ENCODE data around the gene PRDM16. TPM values are rescaled to one million over a fixed set of nuclear protein-coding genes. Genes with fewer than 3 reads are reported as not detected.

The PRDM16 gene
- total and polyA plus RNA-seq, 3 donors from 2014 or later: 2.1 to 5.6 (median 4.7) TPM

- intact Hi-C loops (cut with DNase I; ENCODE audit: low total_unique reads): no loop called here
- no peak for TF ChIP-seq POLR2A (IDR thresholded peaks at IDR 0.05)
- no peak for TF ChIP-seq CTCF (IDR thresholded peaks at IDR 0.05)
- WGBS, 2 donors: 74 to 75% methylated on average over 13 to 14 of the region's 14 CpGs
- Histone ChIP-seq H3K36me3 (ENCODE audit: low read depth, missing control alignments) (no peaks in the 10 kb centered on the region), H3K27ac (no peak overlapping the region), H3K9me3 (no peaks in the 10 kb centered on the region), H3K4me3 (no peak overlapping the region), H3K27me3 (no peaks in the 10 kb centered on the region), H3K4me1 (peaks cover 5% of the 10 kb centered on the region)
- no peak for DNase-seq
Measured at GRCh38 chr1:3146458-3146857, 77.5 kb downstream of the PRDM16 start.

DNA sequence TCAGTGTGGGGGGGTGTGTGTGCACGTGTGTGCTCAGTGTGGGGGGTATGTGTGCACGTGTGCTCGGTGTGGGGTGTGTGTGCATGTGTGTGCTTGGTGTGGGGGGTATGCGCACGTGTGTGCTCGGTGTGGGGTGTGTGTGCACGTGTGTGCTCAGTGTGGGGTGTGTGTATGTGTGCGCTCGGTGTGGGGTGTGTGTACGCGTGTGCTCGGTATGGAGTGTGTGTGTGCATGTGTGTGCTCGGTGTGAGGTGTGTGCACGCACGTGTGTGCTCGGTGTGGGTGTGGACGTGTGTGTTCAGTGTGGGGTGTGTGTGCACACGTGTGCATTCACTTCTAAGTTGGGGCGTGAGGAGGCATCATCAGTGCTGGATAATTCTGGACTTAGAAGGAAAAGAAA lies 77.9 kb downstream of the PRDM16 start:
- TF ChIP-seq CTCF (IDR thresholded peaks at IDR 0.05): no peak
- intact Hi-C loops (cut with DNase I; ENCODE audit: low total_unique reads): no loop called here
- Histone ChIP-seq H3K27ac (no peak overlapping the region), H3K9me3 (no peaks in the 10 kb centered on the region), H3K27me3 (no peaks in the 10 kb centered on the region), H3K4me3 (no peak overlapping the region), H3K36me3 (ENCODE audit: low read depth, missing control alignments) (no peaks in the 10 kb centered on the region), H3K4me1 (peaks cover 5% of the 10 kb centered on the region)
- 75 to 84% methylated on average over 18 to 19 of the region's 19 CpGs for WGBS, 2 donors
- no peak for DNase-seq

- Histone ChIP-seq H3K4me1 (peaks cover 5% of the 10 kb centered on the region), H3K9me3 (no peaks in the 10 kb centered on the region), H3K4me3 (no peak overlapping the region), H3K27me3 (no peaks in the 10 kb centered on the region), H3K36me3 (ENCODE audit: low read depth, missing control alignments) (no peaks in the 10 kb centered on the region), H3K27ac (no peak overlapping the region)
- TF ChIP-seq CTCF (IDR thresholded peaks at IDR 0.05) (no peak), POLR2A (IDR thresholded peaks at IDR 0.05) (no peak)
- intact Hi-C loops (cut with DNase I; ENCODE audit: low total_unique reads): no loop called here
- WGBS, 2 donors: 96% methylated on average over 4 to 6 of the region's 6 CpGs
- DNase-seq: no peak
Measured at GRCh38 chr1:3148171-3148570, 79.2 kb downstream of the PRDM16 start.

DNA sequence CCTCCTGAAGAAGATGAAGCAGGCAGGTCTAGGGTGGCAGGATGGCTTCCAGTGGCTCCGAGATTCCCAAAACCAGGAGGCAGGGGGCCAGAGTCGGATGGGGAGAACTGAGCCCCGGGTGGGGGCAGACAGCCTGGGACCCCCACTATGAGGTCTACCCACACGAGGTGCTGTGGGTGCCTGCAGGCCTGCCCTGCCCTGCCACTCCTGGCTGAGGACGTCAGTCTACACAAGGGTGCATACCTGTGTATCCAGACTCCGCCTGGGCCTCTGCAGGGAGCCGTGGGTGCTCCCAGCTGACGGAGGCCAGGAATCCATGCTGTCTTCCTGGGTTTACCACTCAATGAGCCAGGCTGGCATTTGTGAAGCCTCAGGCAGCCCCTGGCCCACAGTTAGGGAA lies 80.3 kb downstream of the PRDM16 start:
- WGBS, 2 donors: 93 to 100% methylated on average over 3 to 8 of the region's 8 CpGs
- TF ChIP-seq CTCF (IDR thresholded peaks at IDR 0.05): no peak
- TF ChIP-seq POLR2A (IDR thresholded peaks at IDR 0.05): no peak
- intact Hi-C loops (cut with DNase I; ENCODE audit: low total_unique reads): no loop called here
- Histone ChIP-seq H3K9me3 (no peaks in the 10 kb centered on the region), H3K27me3 (no peaks in the 10 kb centered on the region), H3K4me3 (no peak overlapping the region), H3K27ac (no peak overlapping the region), H3K36me3 (ENCODE audit: low read depth, missing control alignments) (no peaks in the 10 kb centered on the region), H3K4me1 (peaks cover 5% of the 10 kb centered on the region)
- no peak for DNase-seq

GRCh38 chr1:3151456-3151855 lies 82.5 kb downstream of the PRDM16 start:
- Histone ChIP-seq H3K36me3 (ENCODE audit: low read depth, missing control alignments) (no peaks in the 10 kb centered on the region), H3K9me3 (no peaks in the 10 kb centered on the region), H3K27ac (no peak overlapping the region), H3K4me3 (no peak overlapping the region), H3K27me3 (no peaks in the 10 kb centered on the region), H3K4me1 (no peaks in the 10 kb centered on the region)
- intact Hi-C loops (cut with DNase I; ENCODE audit: low total_unique reads): no loop called here
- no peak for TF ChIP-seq POLR2A (IDR thresholded peaks at IDR 0.05)
- no peak for DNase-seq
- WGBS, 2 donors: 81 to 87% methylated on average over 3 to 14 of the region's 14 CpGs

Data from testis (tissue), 3 donors.